NB4 (cell line): ENCODE results near the gene DAGLA.

Source experiments
- MYC ChIP-seq: IDR thresholded peaks from 2 replicates; pipeline ENCODE4 v1.6.1; 2011; ENCODE audit warnings: low read depth, low read length
- POLR2A ChIP-seq: IDR thresholded peaks from 2 replicates; pipeline ENCODE4 v1.6.1; 2011; ENCODE audit warnings: mild to moderate bottlenecking; ENCODE audit not compliant: insufficient read length; ENCODE audit errors: extremely low read depth
- TF ChIP-seq, protein P1 (sequence below): IDR thresholded peaks from one replicate; pipeline ENCODE4 v1.5.1; 2012; ENCODE audit warnings: low read depth, low read length
- TF ChIP-seq, protein P2 (sequence below): IDR thresholded peaks from 2 replicates; pipeline ENCODE4 v1.6.1; 2011; ENCODE audit warnings: low read depth, low read length

DNA sequence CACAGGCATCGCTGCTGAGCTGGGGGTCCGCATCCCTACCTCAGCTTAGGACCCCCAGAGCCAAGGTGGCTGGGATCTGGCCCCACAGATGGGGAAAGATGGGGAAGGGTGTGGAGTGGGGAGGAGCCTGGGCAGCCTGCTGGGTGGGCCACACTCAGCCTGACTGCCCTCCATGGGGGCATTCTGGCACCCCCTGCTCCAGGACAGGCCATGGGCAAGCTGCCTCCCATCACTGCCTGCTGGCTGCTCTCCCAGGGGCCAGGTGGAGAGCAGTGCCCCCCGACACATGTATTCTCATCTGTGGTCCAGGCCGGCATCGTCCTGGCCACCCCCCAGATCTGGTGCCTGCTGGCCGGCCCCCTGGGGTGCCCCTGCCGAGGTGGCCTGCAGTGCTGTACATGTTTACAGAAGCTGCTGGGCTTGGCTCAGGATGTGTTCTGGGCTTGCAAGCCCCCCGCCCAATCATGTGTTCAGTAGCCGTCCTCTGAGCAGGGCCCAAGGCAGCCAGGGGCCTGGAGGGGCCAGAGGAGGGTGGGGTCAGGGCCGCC is 64.5 kb downstream of the DAGLA start:
- TF ChIP-seq POLR2A: no peak
- TF ChIP-seq, protein P1, sequence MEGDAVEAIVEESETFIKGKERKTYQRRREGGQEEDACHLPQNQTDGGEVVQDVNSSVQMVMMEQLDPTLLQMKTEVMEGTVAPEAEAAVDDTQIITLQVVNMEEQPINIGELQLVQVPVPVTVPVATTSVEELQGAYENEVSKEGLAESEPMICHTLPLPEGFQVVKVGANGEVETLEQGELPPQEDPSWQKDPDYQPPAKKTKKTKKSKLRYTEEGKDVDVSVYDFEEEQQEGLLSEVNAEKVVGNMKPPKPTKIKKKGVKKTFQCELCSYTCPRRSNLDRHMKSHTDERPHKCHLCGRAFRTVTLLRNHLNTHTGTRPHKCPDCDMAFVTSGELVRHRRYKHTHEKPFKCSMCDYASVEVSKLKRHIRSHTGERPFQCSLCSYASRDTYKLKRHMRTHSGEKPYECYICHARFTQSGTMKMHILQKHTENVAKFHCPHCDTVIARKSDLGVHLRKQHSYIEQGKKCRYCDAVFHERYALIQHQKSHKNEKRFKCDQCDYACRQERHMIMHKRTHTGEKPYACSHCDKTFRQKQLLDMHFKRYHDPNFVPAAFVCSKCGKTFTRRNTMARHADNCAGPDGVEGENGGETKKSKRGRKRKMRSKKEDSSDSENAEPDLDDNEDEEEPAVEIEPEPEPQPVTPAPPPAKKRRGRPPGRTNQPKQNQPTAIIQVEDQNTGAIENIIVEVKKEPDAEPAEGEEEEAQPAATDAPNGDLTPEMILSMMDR: no peak
- TF ChIP-seq, protein P2, sequence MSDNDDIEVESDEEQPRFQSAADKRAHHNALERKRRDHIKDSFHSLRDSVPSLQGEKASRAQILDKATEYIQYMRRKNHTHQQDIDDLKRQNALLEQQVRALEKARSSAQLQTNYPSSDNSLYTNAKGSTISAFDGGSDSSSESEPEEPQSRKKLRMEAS: no peak
- TF ChIP-seq MYC: no peak
